Transverse colon (tissue), 3 donors: ENCODE measurements around the gene GASK1A.

ENCODE experiments used
- POLR2A ChIP-seq: fragments of 450-650 bp; IDR thresholded peaks from one replicate; pipeline ENCODE4 v1.6.1; 2016; ENCODE audit warnings: antibody characterized with exemption, mild to moderate bottlenecking, moderate library complexity
- TF ChIP-seq, protein P1 (sequence below), 5 experiments: fragments of 200-600 bp in 3 of 5; fragments of 450-650 bp in 2 of 5; sonication (generic) in 3 of 5; IDR thresholded peaks; 1 replicate in 2 of 5; 2 replicates in 3 of 5; pipeline ENCODE4 v1.5.1; 2016 to 2017; ENCODE audit warnings: antibody characterized with exemption in 5 of 5, inconsistent platforms in 3 of 5, mild to moderate bottlenecking in 2 of 5, moderate library complexity in 1 of 5

DNA sequence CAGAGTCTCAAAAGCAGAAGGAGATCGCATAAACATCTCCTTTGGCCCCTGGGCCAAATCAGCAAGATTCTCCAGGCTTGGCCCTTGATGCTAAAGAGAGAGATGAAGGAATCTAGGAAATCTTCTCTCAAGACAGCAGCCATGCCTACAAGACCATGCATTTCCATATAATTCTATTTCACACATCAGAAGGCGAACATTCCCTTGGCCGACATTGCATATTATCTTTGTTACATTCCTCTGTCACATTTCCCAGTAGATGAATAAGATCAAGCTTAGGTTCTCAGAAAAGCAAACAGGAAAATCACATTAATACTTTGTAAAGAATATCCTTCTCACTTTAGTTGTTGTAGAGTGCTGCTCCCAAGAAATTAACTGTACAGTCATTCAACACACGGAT is 21.3 kb downstream of the GASK1A start:
- TF ChIP-seq POLR2A, result no peak
- TF ChIP-seq, protein P1, sequence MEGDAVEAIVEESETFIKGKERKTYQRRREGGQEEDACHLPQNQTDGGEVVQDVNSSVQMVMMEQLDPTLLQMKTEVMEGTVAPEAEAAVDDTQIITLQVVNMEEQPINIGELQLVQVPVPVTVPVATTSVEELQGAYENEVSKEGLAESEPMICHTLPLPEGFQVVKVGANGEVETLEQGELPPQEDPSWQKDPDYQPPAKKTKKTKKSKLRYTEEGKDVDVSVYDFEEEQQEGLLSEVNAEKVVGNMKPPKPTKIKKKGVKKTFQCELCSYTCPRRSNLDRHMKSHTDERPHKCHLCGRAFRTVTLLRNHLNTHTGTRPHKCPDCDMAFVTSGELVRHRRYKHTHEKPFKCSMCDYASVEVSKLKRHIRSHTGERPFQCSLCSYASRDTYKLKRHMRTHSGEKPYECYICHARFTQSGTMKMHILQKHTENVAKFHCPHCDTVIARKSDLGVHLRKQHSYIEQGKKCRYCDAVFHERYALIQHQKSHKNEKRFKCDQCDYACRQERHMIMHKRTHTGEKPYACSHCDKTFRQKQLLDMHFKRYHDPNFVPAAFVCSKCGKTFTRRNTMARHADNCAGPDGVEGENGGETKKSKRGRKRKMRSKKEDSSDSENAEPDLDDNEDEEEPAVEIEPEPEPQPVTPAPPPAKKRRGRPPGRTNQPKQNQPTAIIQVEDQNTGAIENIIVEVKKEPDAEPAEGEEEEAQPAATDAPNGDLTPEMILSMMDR (IDR thresholded peaks at IDR 0.05), result no peak
